ENCODE results near the gene PSMB1. TPM values are rescaled to one million over a fixed set of nuclear protein-coding genes. Genes with fewer than 3 reads are reported as not detected.

The PSMB1 gene
- total and polyA plus RNA-seq, 2 experiments from 2014 or later, result 357 to 576 TPM

GRCh38 chr6:170505306-170505705 is 47.8 kb downstream of the PSMB1 start:
- Histone ChIP-seq H3K36me3 (ENCODE audit: insufficient read depth) (no peaks in the 10 kb centered on the region), H3K4me3 (no peak overlapping the region), H3F3A (replicated peaks; ENCODE audit: low read depth) (no peaks in the 10 kb centered on the region), H4K20me1 (replicated peaks; ENCODE audit: insufficient read depth) (no peaks in the 10 kb centered on the region), H3K4me1 (ENCODE audit: insufficient read depth) (no peaks in the 10 kb centered on the region), H3K79me2 (replicated peaks; ENCODE audit: insufficient read depth) (no peaks in the 10 kb centered on the region), H3K27ac (ENCODE audit: low read depth) (no peak overlapping the region), H3K4me2 (no peak overlapping the region), H3K9me2 (ENCODE audit: insufficient read depth) (no peaks in the 10 kb centered on the region), H3K27me3 (ENCODE audit: insufficient read depth) (peaks cover 5% of the 10 kb centered on the region; the same call in 1 of the 2 replicates), H2AFZ (no peak overlapping the region)
- no peak for ATAC-seq
- no peaks in the 10 kb centered on the region; the same call in 2 of the 3 replicates for H3K4me1 Mint-ChIP-seq
- H3K36me3 Mint-ChIP-seq (ENCODE audit: low read depth), result peaks cover 20% of the 10 kb centered on the region
- TF ChIP-seq ZNF331 (CRISPR knock-in tag; IDR thresholded peaks at IDR 0.05; ENCODE audit: low read depth) (no peak), ZNF114 (CRISPR knock-in tag; IDR thresholded peaks at IDR 0.05) (no peak), ZNF462 (CRISPR knock-in tag; IDR thresholded peaks at IDR 0.05) (no peak), EZH2phosphoT487 (IDR thresholded peaks at IDR 0.05; ENCODE audit: unreplicated experiment) (no peak), EZH2 (IDR thresholded peaks at IDR 0.05; ENCODE audit: low read depth, unreplicated experiment) (no peak), ETS1 (IDR thresholded peaks at IDR 0.05) (no peak), CREB1 (CRISPR knock-in tag; IDR thresholded peaks at IDR 0.05; ENCODE audit: low read depth) (no peak), STAT1 (IDR thresholded peaks at IDR 0.05; ENCODE audit: unreplicated experiment) (no peak), JUNB (IDR thresholded peaks at IDR 0.05; ENCODE audit: unreplicated experiment) (no peak), REST (IDR thresholded peaks at IDR 0.05; ENCODE audit: unreplicated experiment) (no peak), POLR2AphosphoS5 (IDR thresholded peaks at IDR 0.05; ENCODE audit: low read depth) (no peak), CTCF (conservative IDR thresholded peaks at IDR 0.05; ENCODE audit: low read depth in 2 of 2) (no peak)
- H3K9me3 Mint-ChIP-seq, result peaks cover 32% of the 10 kb centered on the region
- H3K27me3 Mint-ChIP-seq (ENCODE audit: insufficient read depth, low read depth, poor library complexity), result peaks cover 14% of the 10 kb centered on the region
- no peak for DNase-seq (ENCODE audit: low spot score)
- H3K27ac Mint-ChIP-seq, result no peak overlapping the region
- no peak overlapping the region for H3K4me3 Mint-ChIP-seq
